Endothelial cell of umbilical vein (primary cell): ENCODE data around the gene ZBTB37. TPM values are rescaled to one million over a fixed set of nuclear protein-coding genes. Genes with fewer than 3 reads are reported as not detected.

Experiments used
- BruUV-seq: library from RNA; stranded (reverse); fragments of 400-500 nt; replicated peaks from 2 replicates; lab custom pipeline; 2021; lab: Mats Ljungman, UMichigan
- CTCF ChIA-PET: fragments of 300-600, 350-600 bp; sonication (Branson Sonifier 250); formaldehyde crosslinking; loops from one replicate; lab custom pipeline; 2021; ENCODE audit warnings: antibody characterized with exemption, inconsistent platforms; lab: Charles Lee
- POLR2A ChIA-PET: fragments of 300-600, 350-600 bp; sonication (Branson Sonifier 250); formaldehyde crosslinking; loops from one replicate; lab custom pipeline; 2021; ENCODE audit warnings: antibody characterized with exemption, inconsistent platforms; lab: Charles Lee
- DNase-seq: peaks from one replicate; pipeline ENCODE4 v3.0.0-alpha.2; 2011; ENCODE audit warnings: low read depth, low spot score
- FAIRE-seq: peaks from 2 replicates; lab custom pipeline; 2011; peaks lifted over from hg19 to GRCh38; lab: Jason Lieb, UNC
- H2AFZ ChIP-seq: 2 replicates; pipeline ENCODE4 v1.6.0; 2012; ENCODE audit warnings: low read depth, low read length, control low read depth, inconsistent platforms
- H3K27ac ChIP-seq: 2 replicates; pipeline ENCODE4 v1.5.1; 2011; ENCODE audit warnings: low read depth, mild to moderate bottlenecking, control low read depth, low read length, moderate library complexity; ENCODE audit not compliant: insufficient read depth
- H3K27me3 ChIP-seq, 2 experiments: 2 replicates each; pipeline versions ENCODE4 v1.6.0 to v1.6.1; 2011; ENCODE audit warnings: low read length in 2 of 2, mixed read lengths in 1 of 2; ENCODE audit not compliant: control insufficient read depth in 2 of 2, insufficient read depth in 2 of 2
- H3K36me3 ChIP-seq, 2 experiments: 2 replicates in 1 of 2; 3 replicates in 1 of 2; pipeline ENCODE4 v1.5.1; 2011; ENCODE audit warnings: low read length in 2 of 2, mild to moderate bottlenecking in 1 of 2, moderate library complexity in 1 of 2; ENCODE audit not compliant: control insufficient read depth in 2 of 2, insufficient read depth in 2 of 2; ENCODE audit errors: extremely low read depth in 1 of 2
- H3K4me1 ChIP-seq: 3 replicates; pipeline ENCODE4 v1.5.1; 2011; ENCODE audit warnings: mild to moderate bottlenecking, low read length; ENCODE audit not compliant: control insufficient read depth, insufficient read depth; ENCODE audit errors: extremely low read depth
- H3K4me2 ChIP-seq: 2 replicates; pipeline ENCODE4 v1.6.1; 2011; ENCODE audit warnings: low read length, control low read depth, mixed read lengths; ENCODE audit not compliant: insufficient read depth
- H3K4me3 ChIP-seq, 3 experiments: fragments of 200-600 bp in 1 of 3; sonication (generic), shearing (Covaris generic) in 1 of 3; replicated peaks in 1 of 3; 2 replicates each; pipeline ENCODE4 v1.5.1; 2011 to 2016; ENCODE audit warnings: control low read depth in 3 of 3, low read length in 3 of 3, mild to moderate bottlenecking in 2 of 3, inconsistent platforms in 1 of 3, low read depth in 1 of 3, moderate library complexity in 1 of 3; ENCODE audit not compliant: insufficient read depth in 1 of 3
- H3K79me2 ChIP-seq: 2 replicates; pipeline ENCODE4 v1.6.0; 2012; ENCODE audit warnings: low read length, inconsistent platforms; ENCODE audit not compliant: control insufficient read depth, insufficient read depth
- H3K9ac ChIP-seq: replicated peaks from 2 replicates; pipeline ENCODE3; 2011; ENCODE audit warnings: low read length, control low read depth; ENCODE audit not compliant: insufficient read depth; ENCODE audit errors: extremely low read depth
- H3K9me1 ChIP-seq: replicated peaks from 3 replicates; pipeline ENCODE4 v1.6.0; 2011; ENCODE audit warnings: mild to moderate bottlenecking, low read length; ENCODE audit not compliant: control insufficient read depth, insufficient read depth; ENCODE audit errors: extremely low read depth
- H3K9me3 ChIP-seq: replicated peaks from 2 replicates; pipeline ENCODE4 v1.5.1; 2012; ENCODE audit warnings: low read length, inconsistent platforms; ENCODE audit not compliant: control insufficient read depth, insufficient read depth
- H4K20me1 ChIP-seq: replicated peaks from 2 replicates; pipeline ENCODE3; 2011; ENCODE audit warnings: mild to moderate bottlenecking, low read length; ENCODE audit not compliant: control insufficient read depth, insufficient read depth; ENCODE audit errors: extremely low read depth
- EZH2 ChIP-seq: IDR thresholded peaks from 2 replicates; pipeline ENCODE4 v1.6.1; 2012; ENCODE audit warnings: borderline replicate concordance, low read depth, mild to moderate bottlenecking, moderate library complexity, low read length, inconsistent platforms; ENCODE audit not compliant: severe bottlenecking
- GATA2 ChIP-seq: IDR thresholded peaks from 2 replicates; pipeline ENCODE4 v1.7.0; 2011; ENCODE audit warnings: low read depth, mild to moderate bottlenecking, moderate library complexity, mixed read lengths, low read length; ENCODE audit not compliant: insufficient read length, insufficient read depth
- JUN ChIP-seq: IDR thresholded peaks from 2 replicates; pipeline ENCODE4 v1.6.1; 2011; ENCODE audit warnings: borderline replicate concordance, low read depth; ENCODE audit not compliant: insufficient read length, insufficient read depth
- MYC ChIP-seq: IDR thresholded peaks from one replicate; pipeline ENCODE4 v1.6.1; 2011; ENCODE audit warnings: mild to moderate bottlenecking, low read depth, low read length
- POLR2AphosphoS5 ChIP-seq: IDR thresholded peaks from 2 replicates; pipeline ENCODE4 v1.6.1; 2012; ENCODE audit warnings: low read depth, mild to moderate bottlenecking, control low read depth, low read length, moderate library complexity; ENCODE audit not compliant: insufficient read depth
- dilution Hi-C: fragments of 300-500 bp; cut with MboI; formaldehyde crosslinking; loops from one replicate; pipeline ENCODE4 v1.15.0; 2019; ENCODE audit warnings: low sequenced_read_pairs; ENCODE audit not compliant: extremely low pct_ligation_motif_present
- intact Hi-C: fragments of 100-400 bp; cut with micrococcal nuclease; formaldehyde crosslinking; loops from one replicate; pipeline ENCODE4 v1.10.0; 2022
- polyA plus RNA-seq, 4 experiments: library from polyadenylated mRNA; depleted of rRNA in 3 of 4; stranded (reverse) in 3 of 4; unstranded in 1 of 4; fragments of >200 nt; gene quantifications; 2 replicates each; pipeline versions ENCODE4 v1.2.1 to v1.2.3, GENCODE V29; 2011 to 2012; ENCODE audit warnings: missing spikeins in 1 of 4
- total RNA-seq: library from RNA; stranded (reverse); gene quantifications from 2 replicates; pipeline ENCODE4 v1.2.3, GENCODE V29; 2021
- TF ChIP-seq, protein P1 (sequence below): IDR thresholded peaks from 2 replicates; pipeline ENCODE4 v1.6.1; 2011; ENCODE audit not compliant: insufficient read depth, insufficient read length

ZBTB37 gene
- total and polyA plus RNA-seq, 2 donors (not counting 3 experiments of a cell fraction or from before 2014, with no cell fraction given): 0.94 to 5.9 TPM

DNA sequence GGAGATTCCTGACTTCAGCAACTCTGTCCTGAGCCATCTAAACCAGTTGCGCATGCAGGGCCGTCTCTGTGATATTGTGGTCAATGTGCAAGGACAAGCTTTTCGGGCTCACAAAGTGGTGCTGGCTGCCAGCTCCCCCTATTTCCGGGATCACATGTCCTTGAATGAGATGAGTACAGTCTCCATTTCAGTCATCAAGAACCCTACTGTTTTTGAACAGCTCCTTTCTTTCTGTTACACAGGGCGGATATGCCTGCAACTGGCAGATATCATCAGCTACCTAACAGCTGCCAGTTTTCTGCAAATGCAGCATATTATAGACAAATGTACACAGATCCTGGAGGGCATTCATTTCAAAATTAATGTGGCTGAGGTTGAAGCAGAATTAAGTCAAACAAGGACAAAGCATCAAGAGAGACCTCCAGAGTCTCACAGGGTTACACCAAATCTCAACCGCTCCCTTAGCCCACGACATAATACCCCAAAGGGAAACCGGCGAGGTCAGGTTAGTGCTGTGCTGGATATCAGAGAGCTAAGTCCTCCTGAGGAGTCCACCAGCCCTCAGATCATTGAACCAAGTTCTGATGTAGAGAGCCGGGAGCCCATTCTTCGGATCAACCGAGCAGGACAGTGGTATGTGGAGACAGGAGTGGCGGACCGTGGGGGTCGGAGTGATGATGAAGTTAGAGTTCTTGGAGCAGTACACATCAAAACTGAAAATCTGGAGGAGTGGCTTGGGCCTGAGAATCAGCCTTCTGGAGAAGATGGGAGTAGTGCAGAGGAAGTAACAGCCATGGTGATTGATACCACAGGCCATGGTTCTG lies 2.3 kb downstream of the ZBTB37 start:
- H3K36me3 ChIP-seq: peaks cover 0 to 14% of the 10 kb centered on the region in 2 experiments
- peak overlapping the region; percentile 54 for H3K9ac ChIP-seq
- peak overlapping the region; percentile 57 for H3K27ac ChIP-seq
- no TSS peak for BruUV-seq
- H4K20me1 ChIP-seq: peaks cover 3% of the 10 kb centered on the region
- ChIA-PET POLR2A (interaction anchor here (0.9 to 1.6 kb wide), 4 partner anchors 8 to 152 kb away, joined by 3 to 10 read pairs (median 4); partner anchors contain the start of gene RC3H1), CTCF (interaction anchor here (0.6 to 1.8 kb wide), 6 partner anchors 8 to 1128 kb away, joined by 3 to 5 read pairs (median 4); no protein-coding TSS in a partner anchor)
- H3K27me3 ChIP-seq: no peaks in the 10 kb centered on the region
- dilution Hi-C loops: no loop called here
- FAIRE-seq (peak; percentile 83), DNase-seq (peak; percentile 96)
- intact Hi-C loops: loop anchor here (2.0 kb wide), 2 partner anchors 44 to 440 kb away; no protein-coding TSS in a partner anchor
- H2AFZ ChIP-seq: peak overlapping the region; percentile 36
- peak overlapping the region; percentile 53 for H3K4me2 ChIP-seq
- H3K4me3 ChIP-seq: no peak overlapping the region
- H3K9me3 ChIP-seq: no peaks in the 10 kb centered on the region
- no peaks in the 10 kb centered on the region for H3K9me1 ChIP-seq
- H3K4me1 ChIP-seq: peaks cover 33% of the 10 kb centered on the region
- peaks cover 23% of the 10 kb centered on the region for H3K79me2 ChIP-seq
- TF ChIP-seq EZH2: no peak
- TF ChIP-seq, protein P1, sequence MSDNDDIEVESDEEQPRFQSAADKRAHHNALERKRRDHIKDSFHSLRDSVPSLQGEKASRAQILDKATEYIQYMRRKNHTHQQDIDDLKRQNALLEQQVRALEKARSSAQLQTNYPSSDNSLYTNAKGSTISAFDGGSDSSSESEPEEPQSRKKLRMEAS: peak; percentile 38
- TF ChIP-seq POLR2AphosphoS5: peak; percentile 21
- TF ChIP-seq GATA2: peak; percentile 85
- no peak for TF ChIP-seq MYC
- peak; percentile 30 for TF ChIP-seq JUN
